NCI-H82 treated with DMSO at 0.1 percent for 48 hours (cell line): ENCODE data around the gene PTPA.
"Not testable (repeated sequence)": the region's sequence is repeated elsewhere in the genome, so short reads cannot be mapped to it uniquely, and the experiment has no call there.

Experiments
- DNase-seq: peaks from one replicate; lab custom pipeline; 2025; ENCODE audit not compliant: unreplicated experiment; lab: John Stamatoyannopoulos, UW

The PTPA gene

GRCh38 chr9:129174724-129175514, 63.7 kb downstream of the PTPA start:
- no peak for DNase-seq

GRCh38 chr9:129175515-129175824, 64.3 kb downstream of the PTPA start:
- DNase-seq: no peak

GRCh38 chr9:129175825-129176633, 64.8 kb downstream of the PTPA start:
- DNase-seq: peak; percentile 21

GRCh38 chr9:129176701-129177442, 65.7 kb downstream of the PTPA start:
- no peak for DNase-seq

DNA sequence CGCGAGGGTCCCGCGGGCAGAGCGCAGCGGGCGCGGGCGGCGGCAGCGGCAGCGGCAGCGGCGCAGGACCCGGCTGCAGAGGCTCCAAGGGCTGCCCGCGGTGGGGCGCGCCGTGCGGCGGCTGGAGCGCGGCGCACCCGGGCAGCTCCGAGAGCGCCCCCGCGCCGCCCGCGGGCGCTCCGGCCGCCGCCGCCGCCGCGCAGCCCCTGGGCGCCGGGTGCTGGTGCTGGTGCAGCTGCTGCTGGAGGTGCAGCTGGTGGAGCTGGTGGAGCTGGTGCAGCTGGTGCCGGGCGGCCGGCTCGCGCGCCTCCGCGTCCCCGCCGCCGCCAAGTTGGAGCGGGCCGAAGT, 66.2 kb downstream of the PTPA start:
- DNase-seq: no peak

DNA sequence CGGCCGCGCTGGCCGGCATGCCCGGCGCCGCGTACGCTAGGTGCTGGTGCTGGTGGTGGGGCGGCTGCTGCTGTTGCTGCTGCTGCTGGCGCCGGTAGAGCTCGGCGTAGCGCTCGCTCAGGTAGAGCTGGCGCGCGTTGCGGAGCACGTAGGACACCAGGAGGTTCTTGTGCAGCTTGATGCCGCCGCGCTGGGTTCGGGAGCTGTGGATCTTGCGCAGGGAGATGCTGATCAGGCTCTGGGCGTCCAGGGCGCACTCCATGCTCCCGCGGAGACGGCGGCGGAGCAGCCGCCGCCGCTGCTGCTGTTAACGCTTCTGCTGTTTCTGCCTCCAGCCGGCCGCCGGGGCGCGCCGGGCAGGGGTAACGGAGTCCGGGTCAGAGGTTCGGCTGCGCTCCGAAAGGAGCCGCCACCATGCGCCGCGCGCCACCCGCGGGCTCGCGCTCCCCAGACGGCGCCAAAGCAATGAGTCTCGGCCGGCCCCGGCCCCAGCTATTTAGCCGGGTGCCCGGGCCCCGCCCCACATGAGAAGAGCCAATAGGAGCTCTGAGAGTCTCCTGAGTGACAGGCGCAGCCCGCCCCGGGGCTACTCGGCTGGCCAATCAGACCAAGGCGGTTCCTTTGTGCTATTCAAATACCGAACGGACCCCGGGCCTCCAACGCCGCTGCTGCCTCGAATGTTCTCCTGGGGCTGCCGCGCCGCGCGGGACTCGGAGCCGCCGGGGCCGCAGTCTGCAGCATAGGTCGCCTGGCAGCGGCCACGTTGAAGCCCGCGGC, 66.8 kb downstream of the PTPA start, which contains the start of gene IER5L:
Gene IER5L (minus strand): TSS at position 471 of the 777 bp plus-strand sequence. CDS start 209 bp downstream, at position 262.
- DNase-seq: peak; percentile 69

DNA sequence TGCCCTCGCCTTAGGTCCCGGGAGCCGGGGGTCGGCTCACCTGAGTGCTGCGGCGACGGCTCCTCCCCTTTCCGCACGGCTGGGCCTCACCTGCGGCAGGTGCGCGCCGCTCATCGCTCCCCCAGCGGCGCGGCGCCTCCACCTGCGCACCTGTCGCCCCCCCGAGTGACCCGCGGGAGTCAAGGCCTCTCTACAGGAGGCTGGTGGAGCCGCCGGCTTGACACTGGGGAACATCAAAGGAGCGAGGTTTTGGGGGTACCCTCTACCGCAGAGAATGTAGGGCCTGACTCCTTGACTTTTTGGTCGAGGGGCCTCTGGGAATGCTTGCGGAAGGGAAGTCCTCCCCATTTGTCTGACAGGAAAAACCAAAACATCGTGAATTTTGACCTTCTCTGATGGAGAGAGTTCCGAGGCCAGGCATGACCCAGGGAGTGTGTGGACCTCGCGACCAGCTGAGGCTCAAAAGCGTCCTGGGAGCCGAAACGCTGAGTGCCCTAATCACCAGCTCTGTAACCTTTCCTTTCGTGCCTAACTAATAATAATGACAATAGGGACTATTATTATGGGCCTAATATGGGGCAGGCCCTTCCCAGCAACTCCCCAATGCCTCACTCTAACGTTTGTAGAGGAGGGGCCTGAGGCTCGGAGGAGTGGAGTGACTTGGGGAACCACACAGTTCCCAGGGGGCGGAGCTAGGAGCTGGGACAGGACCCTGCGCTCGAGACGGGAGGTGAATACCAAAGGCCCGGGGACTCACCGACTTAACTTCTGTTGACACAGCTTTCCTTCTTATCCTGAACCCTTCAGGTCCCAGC, 67.6 kb downstream of the PTPA start:
- DNase-seq: no peak

- DNase-seq: no peak
Observed at GRCh38 chr9:129181246-129181645, 70.0 kb downstream of the PTPA start.

DNA sequence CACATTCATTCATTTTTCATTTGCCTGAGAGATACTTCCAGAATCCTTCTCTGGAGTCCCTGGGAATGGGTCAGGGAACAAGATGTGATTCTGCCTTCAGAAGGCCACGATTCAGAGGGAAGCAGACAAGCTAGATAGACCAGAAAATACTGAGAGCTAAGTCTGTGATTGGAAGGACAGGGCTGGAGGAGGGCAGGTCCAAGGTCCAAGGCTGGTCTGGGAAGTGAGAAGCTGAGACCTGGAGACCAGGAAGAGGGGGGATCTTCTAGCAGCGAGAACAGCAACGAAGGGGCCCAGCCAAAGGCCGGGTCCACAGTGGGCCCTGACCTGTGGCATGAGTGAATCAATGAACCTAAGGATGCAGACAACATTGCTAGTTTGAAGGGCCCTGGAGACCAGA, 70.9 kb downstream of the PTPA start:
- DNase-seq: no peak

GRCh38 chr9:129182625-129183494, 71.6 kb downstream of the PTPA start:
- DNase-seq: no peak

GRCh38 chr9:129183495-129184218, 72.4 kb downstream of the PTPA start:
- peak; percentile 22 for DNase-seq

DNA sequence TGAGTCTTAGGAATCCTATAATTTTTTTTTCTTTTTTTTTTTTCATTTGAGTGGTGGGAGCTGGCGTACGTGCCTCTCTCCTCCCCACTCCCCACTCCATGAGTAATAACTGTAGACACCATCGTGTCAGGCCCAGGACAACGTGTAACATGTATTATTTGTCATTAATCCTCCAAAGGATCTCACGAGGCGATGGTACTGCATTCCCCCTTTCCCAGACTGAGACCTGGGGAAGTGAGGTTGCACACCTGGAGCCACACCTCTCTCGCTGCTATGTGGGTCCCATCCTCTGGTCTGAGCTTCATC, 73.0 kb downstream of the PTPA start:
- no peak for DNase-seq

- DNase-seq: peak; percentile 12
Observed at GRCh38 chr9:129184596-129185122, 73.4 kb downstream of the PTPA start.

GRCh38 chr9:129185402-129185801, 74.2 kb downstream of the PTPA start:
- DNase-seq: no peak

GRCh38 chr9:129185991-129186390, 74.8 kb downstream of the PTPA start:
- no peak for DNase-seq

DNA sequence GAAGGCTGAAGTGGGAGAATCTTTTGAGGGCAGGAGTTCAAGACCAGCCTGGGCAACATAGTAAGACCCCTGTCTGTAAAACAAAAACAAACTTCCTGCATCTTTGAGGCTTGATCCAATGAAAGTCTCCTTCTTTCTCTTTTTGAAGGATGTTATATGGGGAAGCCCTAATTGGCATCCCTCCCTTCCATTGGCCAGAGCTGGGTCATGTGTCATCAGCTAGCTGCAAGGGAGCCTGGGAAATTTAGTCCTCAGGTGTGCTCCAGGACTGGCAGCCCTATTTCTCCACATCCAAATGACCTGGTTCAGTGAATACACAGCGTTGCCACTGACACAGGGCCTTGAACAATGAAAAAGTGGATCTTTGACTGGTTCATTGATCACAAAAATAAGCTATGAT, 75.8 kb downstream of the PTPA start:
- DNase-seq: no peak

GRCh38 chr9:129189971-129190370, 78.8 kb downstream of the PTPA start:
- DNase-seq: not testable (repeated sequence)

- no peak for DNase-seq
Observed at GRCh38 chr9:129191234-129191633, 80.0 kb downstream of the PTPA start.
